Measurements from ENCODE around the gene CCSER1.

DNA sequence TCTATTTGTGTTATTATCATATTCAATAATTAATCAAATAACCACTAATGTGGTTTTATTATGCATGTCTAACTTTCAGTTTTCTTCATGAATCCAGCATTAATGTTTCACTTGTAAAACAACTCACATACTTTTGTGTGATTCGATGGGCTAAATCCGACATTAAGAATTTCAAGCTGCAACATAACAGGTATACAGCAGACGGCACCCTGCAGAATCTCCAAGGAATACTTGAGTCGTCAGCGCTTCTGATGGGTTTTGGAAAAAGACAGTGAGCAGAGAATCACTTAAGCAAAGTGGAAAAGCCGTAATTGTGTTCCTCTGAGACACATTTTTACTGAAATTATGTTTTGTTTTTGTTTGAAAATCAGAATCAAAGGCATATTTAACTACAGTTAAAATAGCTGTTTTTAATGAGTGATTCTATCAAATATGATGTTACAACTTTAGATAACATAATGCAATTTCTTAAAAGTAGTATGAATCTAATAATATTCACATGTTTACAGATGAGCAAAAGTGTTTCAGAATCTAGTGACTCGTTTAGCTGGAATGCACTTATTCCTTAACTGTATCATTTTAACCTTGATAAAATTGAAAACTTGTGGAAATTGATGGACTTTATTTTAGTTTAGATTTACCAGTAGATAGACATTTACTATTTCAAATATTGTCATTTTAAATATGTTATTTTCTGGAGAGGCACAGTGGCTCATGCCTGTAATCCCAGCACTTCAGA, 514.8 kb downstream of the CCSER1 start:
- TF ChIP-seq, protein P1, sequence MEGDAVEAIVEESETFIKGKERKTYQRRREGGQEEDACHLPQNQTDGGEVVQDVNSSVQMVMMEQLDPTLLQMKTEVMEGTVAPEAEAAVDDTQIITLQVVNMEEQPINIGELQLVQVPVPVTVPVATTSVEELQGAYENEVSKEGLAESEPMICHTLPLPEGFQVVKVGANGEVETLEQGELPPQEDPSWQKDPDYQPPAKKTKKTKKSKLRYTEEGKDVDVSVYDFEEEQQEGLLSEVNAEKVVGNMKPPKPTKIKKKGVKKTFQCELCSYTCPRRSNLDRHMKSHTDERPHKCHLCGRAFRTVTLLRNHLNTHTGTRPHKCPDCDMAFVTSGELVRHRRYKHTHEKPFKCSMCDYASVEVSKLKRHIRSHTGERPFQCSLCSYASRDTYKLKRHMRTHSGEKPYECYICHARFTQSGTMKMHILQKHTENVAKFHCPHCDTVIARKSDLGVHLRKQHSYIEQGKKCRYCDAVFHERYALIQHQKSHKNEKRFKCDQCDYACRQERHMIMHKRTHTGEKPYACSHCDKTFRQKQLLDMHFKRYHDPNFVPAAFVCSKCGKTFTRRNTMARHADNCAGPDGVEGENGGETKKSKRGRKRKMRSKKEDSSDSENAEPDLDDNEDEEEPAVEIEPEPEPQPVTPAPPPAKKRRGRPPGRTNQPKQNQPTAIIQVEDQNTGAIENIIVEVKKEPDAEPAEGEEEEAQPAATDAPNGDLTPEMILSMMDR (IDR thresholded peaks at IDR 0.05; ENCODE audit: low read length): no peak
- no peak for TF ChIP-seq EZH2 (IDR thresholded peaks at IDR 0.05; ENCODE audit: borderline replicate concordance, low read length)

Data from OCI-LY1 (cell line).